Activated T-helper 9 cell treated with anti-CD3 and anti-CD28 coated beads, Interleukin-2, amount 50 U/mL, for 16 hours (primary cell): ENCODE measurements around the gene ACAA2.

Source experiments
- DNase-seq: peaks from one replicate; pipeline ENCODE4 v3.0.0-alpha.2; 2020; ENCODE audit warnings: low read depth

Gene ACAA2, protein sequence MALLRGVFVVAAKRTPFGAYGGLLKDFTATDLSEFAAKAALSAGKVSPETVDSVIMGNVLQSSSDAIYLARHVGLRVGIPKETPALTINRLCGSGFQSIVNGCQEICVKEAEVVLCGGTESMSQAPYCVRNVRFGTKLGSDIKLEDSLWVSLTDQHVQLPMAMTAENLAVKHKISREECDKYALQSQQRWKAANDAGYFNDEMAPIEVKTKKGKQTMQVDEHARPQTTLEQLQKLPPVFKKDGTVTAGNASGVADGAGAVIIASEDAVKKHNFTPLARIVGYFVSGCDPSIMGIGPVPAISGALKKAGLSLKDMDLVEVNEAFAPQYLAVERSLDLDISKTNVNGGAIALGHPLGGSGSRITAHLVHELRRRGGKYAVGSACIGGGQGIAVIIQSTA

DNA sequence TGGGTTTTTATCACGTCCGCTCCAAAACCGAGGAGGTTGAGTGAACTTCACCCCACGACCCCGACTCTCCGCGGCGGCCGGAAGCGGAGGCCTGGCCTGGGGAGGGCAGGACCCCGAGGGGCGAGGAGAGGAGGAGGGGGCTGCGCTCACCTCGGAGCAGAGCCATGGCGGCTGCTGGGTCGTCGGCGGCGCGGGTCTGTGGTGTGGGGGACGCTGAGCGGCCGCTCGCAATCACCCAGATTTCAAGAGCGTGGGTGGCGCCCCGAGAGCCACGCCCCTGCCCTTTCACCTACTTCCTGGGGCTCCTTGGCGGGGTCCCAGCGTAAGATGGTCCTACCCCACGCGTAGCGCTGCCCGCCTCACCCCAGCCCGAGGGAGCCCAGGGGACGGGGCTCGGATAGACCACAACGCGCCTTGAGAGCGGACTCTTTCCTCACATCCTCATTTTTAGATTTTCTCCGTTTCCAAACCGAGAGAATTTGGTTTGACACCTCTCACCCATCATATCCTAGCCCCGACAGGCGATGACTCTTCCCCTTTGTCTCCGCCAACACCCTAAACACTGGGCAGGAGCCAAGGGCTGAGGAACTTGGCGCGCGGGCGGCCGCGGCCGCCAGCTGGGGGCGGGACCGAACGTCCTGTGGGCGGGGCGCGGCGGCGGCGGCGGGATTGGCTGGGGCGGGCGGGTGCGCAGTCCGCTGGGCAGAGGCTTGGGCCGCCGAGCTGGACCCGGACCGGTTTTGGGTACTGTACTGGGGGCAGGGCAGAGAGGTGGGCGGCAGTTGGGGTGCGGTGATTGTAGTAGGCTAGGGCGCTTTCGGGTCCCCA, at the start of gene ACAA2:
Gene ACAA2, minus strand, starts transcription at position 215 of the 828 bp plus-strand sequence. Its CDS starts 49 bp downstream, at position 166.
- peak; percentile 78 for DNase-seq

DNA sequence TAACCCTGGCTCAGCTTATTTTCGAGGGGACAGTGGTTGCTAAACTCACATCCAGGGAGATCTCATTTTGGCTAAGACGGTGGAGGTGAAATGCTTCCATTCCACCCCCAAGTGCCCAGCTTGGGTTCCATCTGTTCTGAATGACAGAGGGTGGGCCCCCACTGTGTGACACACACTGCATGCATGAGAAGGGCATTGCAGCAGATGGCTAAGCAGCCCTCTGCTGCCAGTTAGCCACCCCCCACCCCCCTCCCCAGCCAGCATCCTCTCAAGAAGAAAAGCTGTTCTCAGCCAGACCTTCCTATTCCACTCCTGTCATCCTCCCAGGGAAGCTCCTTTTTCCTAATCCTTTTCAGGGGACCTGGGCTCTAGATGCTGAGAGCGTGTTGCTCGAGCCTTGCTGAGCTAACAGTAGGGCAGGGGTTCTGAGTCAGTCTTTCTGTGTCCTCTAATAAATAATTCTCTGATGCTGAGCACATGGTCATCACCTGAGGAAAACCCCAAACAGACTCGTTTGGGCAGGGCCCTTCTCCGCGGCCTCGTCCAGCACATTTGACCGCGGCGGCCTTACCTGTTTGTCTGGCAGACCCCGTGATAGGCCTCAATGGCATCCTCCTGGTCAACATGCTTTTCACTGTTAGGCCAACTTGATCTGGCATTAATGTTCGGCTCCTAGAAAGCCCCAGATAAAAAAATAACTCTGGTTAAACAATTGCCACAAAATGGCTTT, 49.5 kb upstream of the ACAA2 start:
- DNase-seq, result no peak

DNA sequence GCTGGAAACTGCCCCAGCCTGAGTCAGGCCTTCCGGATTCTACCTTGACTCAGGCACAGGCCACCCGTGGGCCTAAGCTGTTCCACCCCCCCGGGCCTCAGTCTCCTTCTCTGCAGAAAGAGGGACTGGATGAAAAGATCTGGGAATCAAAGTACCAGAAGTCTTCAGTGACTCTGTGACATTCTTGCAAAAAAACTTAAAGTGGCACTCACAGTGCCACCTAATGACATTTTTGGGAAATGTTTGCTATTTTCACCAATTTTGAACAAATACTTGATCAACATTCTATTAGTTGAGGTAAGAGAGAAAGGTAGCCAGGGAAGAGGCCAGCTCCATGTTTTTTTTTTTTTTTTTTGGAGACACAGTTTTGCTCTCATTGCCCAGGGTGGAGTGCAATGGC, 48.3 kb upstream of the ACAA2 start:
- DNase-seq, result no peak

DNA sequence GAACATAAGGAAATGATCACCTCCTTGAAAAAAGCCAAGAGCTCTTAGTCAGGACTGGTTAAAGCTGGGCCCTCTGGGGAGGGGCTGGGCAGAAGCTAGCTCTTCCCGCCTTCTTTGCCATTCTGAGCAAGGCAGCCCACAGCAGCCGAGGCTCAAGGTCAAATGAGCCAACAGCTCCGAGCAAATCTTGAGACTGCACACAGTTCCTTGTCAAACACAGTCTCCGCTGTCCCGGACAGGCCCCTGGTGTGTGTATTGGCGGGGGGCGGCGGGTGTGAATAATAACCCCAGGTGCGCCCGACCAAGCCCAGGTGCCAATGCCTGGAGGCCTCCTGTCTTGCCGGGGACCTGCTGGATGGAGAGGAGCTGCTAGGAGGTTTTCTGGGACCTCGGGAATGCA, 46.4 kb upstream of the ACAA2 start:
- DNase-seq, result no peak

DNA sequence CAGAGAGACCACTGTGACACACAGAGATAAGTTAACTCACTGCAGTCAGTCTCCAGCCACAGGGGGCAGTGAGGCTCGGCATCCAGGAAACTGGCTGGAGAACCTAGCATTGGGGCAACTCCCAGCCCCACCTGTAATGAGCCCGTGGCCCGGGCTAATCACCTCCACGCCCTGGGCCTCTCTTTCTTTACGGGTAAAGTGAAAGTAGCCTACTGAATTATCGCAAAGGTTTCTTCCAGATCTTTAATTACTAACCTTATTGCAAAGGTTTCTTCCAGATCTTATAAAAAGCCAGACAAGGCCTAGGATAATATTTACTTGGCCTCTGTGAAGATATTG, 45.7 kb upstream of the ACAA2 start:
- DNase-seq, result no peak

DNA sequence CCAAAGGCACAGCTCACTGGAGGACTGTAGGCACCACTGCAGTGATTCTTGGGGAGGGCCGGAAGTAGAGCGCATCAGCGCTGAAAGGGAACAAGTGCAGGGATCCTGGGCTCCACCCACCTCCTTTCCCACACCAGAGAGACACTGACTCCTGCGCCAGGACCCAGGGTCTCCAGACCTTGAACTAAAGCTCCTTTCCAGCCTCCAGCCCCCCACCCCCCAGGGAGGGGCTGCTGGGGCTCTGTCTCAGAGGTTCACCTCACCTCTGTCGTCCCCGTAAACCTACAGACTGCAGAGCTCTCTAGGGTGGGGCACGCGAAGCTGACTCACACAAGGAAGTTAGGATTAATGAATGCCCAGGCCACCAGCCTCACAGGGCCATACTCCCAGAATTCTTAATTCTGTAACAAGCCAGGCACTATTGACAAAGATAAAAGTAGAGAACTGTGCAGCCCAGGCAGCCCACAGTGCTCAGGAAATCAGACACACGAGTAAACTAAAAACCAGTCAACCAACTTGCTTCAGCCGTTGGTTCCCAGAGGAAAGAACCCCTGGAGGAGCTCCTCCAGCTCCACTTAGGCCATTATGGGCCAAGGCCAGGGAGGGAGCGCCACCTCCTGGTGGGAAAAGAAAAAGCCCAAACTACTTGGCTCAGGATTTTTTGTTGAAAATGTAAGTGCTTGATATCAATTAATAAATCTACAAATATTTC, 45.1 kb upstream of the ACAA2 start:
- DNase-seq, result peak; percentile 33

DNA sequence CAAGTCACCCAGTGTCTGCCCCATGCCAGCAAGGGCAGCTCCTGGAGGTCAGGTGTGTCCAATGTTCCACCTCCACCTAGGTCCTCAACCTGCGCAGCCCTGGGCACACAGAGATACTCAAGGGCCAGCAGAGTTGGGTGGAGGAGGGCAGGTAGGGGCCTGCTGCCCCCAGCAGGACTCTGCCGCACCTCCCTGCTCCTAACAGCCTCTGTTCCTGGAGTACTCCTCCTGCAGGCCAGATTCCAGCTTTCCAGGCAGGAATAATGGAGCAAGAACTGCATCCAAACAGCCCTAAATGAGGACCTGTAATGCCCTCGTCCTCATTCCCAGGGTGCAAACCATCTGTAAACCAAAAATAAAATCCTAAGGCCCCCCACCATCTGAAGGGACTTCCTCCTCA, 44.4 kb upstream of the ACAA2 start:
- no peak for DNase-seq

DNA sequence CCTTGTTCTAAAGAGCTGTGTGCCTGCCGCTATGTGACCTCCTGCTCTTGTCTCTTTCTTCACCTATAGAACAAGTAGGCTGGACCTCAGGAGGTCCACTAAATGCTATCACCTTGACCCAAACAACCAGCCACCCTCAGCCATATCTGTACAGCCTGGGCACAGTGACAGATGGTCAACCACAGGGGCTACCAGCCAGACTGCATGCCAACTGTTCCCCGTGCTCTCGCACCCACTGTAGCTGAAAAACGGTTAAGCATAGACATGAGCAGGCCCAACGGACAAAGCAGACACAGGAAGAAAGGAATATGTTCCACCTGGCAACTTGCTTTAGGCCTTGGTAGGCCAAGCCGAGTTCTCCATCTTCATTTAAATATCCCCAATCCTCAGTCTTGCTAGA, 43.2 kb upstream of the ACAA2 start:
- no peak for DNase-seq

DNA sequence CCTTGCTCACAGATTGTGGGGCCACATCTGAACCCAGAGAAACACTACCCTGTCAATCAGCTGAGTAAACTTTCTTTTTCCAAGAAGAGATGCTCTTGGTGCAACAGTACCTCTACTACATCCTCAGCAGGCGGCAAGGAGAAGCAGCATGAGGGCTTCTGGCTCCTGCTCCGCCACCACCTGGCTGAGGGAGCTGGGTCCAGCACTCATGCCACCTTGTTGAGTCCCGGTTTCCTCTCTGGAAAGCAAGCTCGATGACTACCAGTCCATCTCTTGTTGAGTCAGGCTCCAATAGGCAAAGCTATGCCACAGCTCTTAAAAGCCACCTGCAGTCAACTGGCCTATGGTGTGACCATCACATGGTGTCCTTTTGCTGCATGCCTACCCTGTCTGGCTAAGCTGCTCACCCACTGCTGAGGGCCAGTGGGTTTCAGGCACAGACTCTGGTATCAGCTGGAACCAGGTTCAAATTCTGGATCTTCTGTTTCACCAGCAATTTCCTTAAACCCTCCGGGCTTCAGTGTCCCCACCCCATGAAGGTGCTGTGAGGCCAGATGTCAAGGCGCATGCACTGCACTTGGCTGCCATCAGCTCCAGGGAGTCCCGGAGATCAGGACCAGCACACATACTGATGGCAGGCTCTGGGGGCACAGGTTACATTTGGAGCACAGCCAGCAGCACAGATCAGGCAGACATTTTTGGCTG, 42.5 kb upstream of the ACAA2 start:
- no peak for DNase-seq

DNA sequence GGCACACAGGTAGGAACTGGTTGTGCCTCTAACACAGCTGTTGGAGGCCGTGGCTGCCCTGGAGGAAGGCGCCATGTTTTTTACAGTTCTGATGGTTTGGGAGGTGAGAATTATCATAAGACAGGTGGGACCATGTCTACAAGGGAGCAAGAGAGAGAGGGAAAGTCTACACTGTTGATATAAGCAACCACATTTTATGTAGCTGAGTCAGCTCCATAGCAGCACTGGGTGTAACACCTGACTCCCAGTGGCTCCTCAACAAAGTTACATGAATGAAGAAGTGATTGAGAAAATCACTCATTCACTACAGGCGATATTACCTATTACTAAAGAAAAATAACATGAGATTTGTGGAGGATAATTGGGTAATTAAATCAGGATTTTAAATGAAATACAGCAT, 41.3 kb upstream of the ACAA2 start:
- no peak for DNase-seq

DNA sequence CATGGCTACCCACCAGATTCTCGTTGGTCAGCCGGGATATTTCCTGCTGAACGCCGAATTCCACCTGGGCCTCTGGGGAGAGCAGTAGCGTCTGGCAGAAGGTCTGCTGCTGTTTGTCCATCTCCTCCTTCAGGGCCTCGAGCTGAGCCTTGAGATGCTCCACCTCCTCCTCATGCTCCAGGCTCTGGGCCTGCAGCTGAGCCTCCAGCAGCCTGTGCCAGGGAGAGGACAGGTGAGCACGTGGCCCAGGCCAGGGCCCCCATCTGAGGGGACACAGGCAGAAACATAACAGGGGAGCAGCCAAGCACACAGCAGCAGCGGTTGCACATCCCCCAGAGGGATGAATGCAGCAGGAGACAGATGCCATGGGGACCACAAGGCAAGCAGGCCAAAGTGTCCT, 40.1 kb upstream of the ACAA2 start:
- DNase-seq, result no peak

DNA sequence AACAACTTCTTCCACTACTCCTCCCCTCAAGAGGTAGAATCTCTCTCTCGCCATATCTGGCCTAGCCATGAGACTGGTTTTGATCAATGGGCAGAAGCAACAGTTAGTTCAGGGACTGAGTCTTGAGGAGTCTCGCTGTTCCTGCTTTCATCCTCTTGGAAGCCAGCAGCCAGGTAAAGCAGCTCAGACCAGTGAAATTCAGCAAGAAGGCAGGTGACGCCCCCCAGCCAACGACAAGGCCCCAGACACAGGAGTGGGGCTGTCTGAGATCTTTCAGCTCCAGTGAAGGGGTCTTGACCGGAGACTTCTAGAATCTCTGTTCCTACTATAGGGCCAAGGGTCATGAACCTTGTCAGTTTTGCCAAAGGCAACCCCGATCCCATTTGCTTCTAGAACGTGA, 39.7 kb upstream of the ACAA2 start:
- DNase-seq, result no peak

DNA sequence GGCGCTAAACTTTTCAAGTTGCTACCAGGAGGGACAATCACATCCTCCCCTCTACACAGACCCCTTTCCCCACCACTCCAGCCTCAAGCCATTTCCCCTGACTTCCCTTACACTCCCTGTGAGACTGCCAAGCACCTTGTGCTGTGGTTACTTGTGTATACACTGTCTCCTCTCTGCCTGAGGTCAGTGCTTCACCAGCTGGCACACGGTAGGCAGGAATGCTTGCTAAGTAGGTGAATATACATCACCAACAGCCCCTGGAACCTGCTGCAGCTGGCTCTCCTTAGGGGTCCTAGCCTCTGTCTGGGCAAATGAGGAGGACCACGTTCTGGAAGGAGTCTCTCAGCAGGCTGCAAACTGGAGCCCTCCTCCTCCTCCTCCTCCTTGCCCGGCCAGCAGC, 38.3 kb upstream of the ACAA2 start:
- DNase-seq, result no peak

DNA sequence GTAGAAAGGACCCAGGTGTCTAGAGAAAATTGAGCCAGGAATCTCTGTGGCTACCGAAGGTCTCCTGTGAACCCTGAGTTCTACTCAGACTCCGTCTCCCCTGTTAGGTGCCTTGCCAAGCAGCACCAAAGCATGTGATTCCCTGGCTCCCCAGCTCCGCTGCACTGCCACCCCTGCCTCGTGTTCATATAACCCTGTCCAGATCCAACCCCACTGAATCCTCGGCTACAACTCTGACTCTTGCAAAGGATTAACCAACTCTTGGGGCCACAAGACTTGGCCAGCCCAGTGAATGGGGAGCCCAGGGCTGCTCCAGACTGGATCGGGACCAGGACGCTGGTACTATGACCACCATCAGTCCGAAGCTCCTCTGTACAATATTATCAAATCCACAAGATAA, 37.3 kb upstream of the ACAA2 start:
- DNase-seq, result no peak

DNA sequence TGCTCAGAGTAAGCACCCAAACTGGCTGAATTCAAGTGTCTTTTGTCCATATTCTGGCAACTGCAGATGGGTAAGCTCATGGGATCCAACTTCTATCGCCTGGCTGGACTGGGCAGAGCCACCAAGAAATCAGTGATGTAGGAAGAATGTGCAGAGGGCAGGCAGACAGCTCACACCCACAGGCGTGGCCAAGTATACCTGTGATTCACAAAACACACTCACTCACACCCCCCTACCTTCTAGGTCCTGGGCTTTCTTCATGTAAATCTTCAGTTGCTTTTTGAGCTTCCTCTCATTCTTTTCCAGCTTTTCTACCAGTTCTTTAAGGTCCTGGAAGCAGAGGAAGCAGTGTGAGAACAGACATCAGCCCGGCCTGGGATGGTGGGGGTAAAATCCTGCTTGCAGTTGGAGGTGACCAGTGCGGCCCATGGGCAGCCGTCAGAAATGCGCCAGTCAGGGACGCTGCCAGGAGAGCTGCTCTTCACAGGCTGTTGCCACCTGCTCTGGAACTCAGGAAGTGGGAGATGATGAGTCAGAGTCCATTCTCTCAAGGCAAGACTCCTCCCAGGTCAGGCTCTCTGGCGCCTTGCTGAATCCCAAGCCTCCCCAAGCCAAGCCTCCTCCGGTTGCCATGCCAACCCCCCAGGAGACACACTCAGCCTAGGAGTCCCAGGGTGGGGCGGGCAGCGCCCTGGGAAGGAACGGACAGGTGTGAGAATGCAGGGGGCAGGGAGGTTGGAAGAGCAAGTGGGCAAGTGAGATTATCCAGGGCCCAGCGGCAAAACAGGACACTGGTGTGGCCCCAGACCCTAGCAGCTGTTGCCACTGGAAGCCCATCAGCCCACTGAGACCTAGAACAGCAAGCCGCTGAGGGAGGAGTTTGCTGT, 36.2 kb upstream of the ACAA2 start:
- DNase-seq, result no peak

DNA sequence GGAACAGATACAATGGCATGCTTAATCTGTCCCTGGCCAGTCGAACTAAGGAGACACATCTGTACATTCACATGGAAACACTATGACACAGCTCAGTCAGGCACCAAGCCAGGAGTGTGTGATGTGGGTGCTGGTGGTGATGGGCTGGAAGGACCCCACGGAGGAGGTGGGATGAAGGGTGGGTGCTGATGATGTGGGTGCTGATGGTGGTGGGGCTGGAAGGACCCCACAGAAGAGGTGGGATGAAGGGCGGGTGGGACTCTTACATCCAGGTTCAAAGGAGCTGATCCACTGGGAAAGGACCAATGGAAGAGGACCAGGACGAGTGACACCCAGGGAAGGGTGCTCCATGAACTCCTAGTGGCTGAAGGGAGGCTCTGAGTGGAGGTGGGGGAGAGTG, 34.8 kb upstream of the ACAA2 start:
- no peak for DNase-seq

DNA sequence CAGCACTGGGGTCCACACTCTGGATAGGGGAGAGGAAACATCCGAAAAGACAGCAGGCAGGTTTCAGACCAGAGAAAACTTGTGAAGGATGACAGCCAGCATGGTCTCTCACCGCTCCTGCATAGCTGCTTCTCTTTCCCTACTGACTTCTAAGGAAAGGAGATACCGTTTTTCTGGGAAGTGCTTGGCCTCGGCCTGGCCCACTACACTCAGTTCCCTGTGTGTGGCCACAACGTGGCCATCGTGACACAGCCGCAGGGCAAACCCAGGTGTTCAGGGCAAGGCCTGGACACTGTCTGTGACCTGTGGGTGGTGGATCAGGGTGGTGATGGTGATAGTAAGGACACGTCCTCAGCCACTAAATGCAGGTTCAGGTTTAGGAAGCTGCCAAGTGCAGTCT, 34.2 kb upstream of the ACAA2 start:
- DNase-seq, result no peak

DNA sequence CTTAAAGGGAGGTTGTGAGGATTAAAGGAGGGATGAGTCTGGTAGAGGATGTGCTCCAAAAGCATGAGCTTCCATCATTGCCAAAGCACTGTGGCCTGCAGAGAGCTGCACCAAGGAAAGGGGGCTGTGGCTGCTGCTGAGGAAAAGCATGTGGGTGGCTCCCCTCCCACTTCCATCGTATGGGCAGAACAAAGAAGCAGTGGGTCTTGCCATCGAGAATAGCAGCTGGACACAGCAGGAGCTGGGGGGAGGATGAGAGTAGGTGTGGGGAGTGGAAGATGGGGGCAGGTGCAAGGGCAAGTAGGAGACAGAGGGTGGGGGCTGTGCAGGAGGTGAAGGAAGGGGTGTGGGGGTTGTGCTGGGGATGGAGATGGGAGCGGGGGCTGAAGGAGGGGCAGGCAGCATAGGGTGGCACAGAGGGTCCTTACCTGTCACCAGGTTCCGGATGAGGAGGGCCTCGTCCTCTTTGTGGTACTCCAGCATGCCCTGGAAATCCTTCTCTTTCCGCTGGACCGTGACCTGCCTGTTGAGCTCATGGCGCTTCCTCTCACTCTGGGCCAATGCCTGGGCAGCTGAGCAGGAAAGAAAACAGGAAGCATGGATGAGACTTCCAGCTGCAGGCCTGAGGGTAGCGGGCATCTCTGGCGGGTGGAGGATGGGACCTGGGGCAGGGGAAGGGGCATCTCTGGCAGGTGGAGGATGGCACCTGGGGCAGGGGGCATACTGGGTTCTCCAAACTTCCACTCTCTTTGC, 33.6 kb upstream of the ACAA2 start:
- DNase-seq, result no peak

DNA sequence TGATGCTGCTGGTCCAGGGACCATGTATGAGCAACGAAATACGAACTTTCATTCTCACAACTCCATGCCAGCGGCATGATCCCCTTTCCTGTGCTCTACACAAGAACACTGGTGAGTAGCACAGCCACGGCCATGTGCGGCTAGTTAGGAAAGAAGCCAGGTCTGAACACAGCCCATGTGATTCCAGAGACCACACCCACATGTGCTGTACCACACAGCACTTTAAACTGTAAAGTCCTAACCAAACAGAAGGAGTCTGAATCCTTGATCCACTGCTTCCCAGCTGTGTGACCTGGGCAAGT, 33.0 kb upstream of the ACAA2 start:
- DNase-seq, result no peak
